DMS79 treated with DMSO at 0.1 percent for 48 hours (cell line): ENCODE measurements around the gene ARHGAP45.
"Not testable (repeated sequence)": the region's sequence is repeated elsewhere in the genome, so short reads cannot be mapped to it uniquely, and the experiment has no call there.

ENCODE experiments used
- DNase-seq: peaks from one replicate; lab custom pipeline; 2025; lab: John Stamatoyannopoulos, UW

ARHGAP45 gene, protein sequence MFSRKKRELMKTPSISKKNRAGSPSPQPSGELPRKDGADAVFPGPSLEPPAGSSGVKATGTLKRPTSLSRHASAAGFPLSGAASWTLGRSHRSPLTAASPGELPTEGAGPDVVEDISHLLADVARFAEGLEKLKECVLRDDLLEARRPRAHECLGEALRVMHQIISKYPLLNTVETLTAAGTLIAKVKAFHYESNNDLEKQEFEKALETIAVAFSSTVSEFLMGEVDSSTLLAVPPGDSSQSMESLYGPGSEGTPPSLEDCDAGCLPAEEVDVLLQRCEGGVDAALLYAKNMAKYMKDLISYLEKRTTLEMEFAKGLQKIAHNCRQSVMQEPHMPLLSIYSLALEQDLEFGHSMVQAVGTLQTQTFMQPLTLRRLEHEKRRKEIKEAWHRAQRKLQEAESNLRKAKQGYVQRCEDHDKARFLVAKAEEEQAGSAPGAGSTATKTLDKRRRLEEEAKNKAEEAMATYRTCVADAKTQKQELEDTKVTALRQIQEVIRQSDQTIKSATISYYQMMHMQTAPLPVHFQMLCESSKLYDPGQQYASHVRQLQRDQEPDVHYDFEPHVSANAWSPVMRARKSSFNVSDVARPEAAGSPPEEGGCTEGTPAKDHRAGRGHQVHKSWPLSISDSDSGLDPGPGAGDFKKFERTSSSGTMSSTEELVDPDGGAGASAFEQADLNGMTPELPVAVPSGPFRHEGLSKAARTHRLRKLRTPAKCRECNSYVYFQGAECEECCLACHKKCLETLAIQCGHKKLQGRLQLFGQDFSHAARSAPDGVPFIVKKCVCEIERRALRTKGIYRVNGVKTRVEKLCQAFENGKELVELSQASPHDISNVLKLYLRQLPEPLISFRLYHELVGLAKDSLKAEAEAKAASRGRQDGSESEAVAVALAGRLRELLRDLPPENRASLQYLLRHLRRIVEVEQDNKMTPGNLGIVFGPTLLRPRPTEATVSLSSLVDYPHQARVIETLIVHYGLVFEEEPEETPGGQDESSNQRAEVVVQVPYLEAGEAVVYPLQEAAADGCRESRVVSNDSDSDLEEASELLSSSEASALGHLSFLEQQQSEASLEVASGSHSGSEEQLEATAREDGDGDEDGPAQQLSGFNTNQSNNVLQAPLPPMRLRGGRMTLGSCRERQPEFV

DNA sequence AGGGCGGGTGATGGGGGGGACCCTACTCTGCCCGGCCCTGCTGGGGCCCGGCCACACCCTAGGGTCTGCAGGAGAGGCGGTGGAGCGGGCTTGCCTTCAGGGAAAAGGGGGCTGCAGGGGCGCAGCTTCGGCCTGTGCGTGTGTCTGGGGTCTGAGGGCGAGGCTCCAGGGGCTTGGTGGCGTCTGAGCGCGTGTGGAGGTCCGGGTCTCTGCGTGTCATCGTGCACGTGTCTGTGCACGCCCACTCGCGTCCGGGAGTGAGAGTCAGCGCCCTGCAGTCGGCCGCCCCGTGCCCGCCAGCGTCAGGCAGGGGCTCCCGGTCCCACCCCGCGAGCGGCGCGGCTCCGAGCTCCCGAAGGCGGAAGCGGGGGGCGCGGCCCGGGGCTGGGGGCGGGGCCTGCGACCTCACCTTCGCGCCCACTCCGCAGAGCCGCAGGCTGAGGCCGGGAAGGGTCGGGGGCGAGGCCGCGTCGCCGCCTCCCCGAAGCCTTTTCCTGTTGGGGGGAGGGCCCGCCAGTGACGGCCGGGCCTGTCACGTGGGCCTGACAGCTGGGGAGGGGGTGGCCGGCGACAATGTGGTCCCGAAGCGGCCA lies at the start of gene ARHGAP45:
TSS of gene ARHGAP45 (plus strand) at position 420 of the 593 bp plus-strand sequence. CDS start 239 bp downstream, outside the sequence.
- no peak for DNase-seq

DNA sequence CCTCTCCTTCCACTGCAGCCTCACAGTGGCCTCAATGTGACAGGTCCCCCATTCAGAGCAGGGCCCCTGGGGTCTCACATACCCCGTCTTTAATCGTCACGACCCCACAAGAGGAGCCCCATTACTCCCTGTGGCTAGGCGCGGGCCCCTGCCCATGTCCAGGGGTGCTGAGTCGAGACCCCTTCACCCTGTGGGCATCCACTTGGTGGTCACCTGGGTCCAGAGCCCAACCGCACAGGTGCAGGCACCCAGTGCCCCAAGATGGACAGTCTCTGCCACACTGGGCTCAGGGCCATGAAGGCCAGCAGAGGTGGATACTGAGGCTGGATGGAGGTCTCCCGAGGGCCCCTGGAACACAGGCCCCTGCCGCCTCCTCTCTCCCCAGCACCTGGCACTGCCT lies 49.1 kb upstream of the ARHGAP45 start:
- DNase-seq = no peak

DNA sequence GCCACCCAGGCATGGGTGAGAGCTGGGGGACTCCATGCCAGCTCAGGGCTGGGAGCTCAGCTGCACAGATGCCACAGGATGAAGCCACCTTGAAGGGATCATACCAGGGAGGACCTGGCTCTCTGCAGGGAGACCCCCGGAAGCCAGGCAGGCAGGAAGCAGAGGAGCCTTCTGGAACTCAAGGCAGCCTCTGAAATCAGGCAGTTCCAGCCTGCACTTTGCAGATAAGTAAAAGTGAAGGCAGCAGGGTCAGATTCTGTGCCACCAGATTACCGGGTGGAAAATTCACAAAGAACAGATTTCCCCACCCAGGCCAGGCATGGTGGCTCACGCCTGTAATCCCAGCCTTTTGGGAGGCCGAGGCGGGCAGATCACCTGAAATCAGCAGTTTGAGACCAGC lies 48.6 kb upstream of the ARHGAP45 start:
- no peak for DNase-seq

DNA sequence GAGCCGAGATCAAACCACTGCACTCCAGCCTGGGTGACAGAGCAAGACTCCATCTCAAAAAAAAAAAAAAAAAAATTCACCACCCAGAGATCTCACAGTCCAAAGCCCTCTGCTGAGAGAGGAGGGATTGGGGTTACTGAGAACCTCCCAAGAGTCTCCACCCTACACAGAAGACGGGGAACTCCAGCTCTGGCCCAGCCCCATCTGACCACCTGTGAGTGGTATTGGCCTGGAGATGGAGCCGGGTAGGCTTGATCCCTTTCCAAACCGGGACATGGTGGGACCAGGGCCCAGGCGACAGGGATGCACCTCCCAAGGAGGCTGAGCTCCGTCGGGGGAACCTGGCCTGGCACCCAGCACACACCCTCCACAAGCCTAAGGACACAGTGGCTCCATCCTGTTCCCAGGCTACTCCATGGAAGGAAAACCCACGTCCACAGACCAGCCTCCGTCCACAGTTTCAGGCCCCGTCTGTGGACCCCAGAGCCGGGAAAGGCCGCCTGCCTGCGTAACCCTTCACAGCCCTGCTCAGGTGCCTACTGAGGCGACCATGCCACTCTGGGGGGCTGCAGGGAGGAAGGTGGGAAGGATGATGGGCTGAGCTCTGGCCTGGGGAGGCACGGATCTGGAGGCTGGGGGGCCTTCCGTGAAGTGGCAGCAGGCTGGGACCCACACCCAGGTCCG lies 47.9 kb upstream of the ARHGAP45 start:
- no peak for DNase-seq

DNA sequence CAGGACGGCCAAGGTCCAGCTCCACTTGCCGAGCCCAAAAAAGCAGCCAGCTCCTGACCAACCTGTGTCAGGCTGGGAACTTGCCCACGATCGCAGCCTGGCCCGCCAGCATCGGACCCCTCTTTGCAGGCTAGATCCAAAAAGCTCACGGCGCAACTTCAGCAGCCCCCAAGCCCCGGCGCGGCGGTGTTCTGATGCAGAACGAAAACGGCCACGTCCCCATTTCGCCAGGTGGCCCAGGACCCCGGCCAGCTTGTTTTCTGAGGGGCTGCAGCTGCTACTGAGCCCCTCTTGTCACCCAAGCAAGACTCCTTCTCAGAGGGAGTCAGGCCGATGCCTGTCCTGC lies 47.4 kb upstream of the ARHGAP45 start:
- DNase-seq = no peak

DNA sequence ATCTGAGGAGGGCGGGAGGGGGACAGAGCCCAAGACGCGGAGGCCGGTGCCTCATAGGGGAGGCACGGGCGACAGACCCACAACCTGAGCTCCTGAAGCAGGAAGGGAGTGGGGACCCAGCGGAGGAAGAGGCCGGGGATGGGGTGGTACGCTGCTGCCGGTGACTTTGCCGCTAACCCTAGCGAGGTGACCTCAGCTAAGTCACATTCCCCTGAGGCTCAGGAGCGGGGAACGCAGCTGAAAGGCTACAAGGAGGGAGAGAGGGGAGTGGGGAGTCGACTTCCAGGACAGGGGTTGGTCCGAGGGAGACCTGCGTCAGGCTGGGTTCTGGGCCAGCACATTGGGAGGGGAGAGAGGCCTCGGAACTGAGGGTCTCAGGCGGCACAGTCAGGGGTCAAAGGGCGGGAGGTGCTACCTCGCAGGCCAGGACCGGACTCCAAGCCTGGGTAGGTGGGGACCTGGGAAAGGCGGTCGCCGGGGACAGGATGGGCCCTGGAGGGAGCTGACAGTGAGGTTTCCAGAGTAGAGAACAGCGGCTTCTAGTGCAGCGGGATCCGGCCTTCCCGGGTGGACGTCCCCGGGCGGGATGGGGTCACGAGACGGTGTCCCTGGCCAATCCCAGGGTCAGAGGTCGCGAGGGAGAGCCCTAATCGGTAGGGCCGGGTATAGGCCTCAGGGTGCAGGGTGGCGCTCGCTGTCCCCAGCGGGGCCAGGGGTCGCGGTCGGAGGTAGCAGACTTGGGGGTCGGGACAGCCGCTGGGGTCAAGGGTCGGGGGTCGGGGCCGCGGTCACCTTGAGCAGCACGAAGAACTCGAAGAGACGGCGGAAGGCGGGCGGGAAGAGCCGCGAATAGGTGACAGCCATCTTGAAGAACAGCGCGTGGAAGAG lies 46.7 kb upstream of the ARHGAP45 start:
- no peak for DNase-seq

DNA sequence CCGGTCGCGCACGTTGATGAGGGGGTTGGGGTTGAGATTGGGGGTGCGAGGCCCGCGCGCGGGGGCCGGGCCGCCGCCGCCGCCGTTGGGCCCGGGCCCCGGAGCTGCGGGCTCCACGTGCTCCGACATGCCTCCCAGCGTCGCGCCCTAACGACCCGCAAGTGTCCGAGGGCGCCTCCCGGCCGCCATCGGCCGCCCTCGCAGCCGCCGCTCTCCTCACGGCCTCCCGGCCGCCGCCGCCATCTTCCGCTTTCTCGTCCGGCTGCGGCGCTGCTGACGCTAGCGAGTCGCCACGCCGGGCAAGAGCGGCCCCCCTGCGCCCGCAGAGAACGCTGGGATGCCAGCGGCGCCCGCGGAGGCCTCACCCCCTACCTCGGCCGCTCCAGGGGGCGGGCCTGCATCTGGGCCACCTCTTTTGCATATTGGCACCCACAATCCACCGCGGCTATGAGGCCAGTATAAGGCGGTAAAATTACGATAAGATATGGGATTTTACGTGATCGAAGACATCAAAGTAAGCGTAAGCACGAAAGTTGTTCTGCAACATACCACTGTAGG lies 46.0 kb upstream of the ARHGAP45 start, which contains the start of gene TMEM259:
TSS of gene TMEM259 (minus strand) at position 256 of the 558 bp plus-strand sequence. CDS start at position 129, 127 bp downstream.
- peak; percentile 95 for DNase-seq

DNA sequence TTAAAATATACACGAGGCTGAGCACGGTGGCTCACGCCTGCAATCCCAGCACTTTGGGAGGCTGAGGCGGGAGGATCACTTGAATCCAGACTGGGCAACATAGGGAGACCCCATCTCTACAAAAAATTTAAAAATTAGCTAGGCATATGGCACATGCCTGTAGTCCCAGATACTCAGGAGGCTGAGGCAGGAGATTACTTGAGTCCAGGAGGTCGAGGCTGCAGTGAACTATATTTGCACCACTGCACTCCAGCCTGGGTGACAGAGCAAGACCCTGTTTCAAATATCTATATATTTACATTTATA lies 43.1 kb upstream of the ARHGAP45 start:
- DNase-seq = not testable (repeated sequence)

DNA sequence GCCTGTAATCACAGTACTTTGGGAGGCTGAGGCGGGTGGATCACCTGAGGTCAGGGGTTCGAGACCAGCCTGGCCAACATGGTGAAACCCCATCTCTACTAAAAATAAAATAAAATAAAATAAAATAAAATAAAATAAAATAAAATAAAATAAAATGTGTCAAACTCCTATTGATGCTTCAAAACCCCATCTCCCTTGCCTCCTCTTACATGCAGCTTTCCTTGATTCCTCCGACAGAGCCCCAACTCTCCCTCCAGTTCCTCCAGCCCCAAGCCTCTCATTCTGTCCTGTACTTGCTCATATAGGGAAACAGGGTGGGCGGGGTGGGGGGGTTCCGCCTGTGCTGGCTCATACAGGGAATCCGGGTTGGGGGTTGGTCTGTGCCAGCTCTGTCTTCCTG lies 41.9 kb upstream of the ARHGAP45 start:
- not testable (repeated sequence) for DNase-seq

DNA sequence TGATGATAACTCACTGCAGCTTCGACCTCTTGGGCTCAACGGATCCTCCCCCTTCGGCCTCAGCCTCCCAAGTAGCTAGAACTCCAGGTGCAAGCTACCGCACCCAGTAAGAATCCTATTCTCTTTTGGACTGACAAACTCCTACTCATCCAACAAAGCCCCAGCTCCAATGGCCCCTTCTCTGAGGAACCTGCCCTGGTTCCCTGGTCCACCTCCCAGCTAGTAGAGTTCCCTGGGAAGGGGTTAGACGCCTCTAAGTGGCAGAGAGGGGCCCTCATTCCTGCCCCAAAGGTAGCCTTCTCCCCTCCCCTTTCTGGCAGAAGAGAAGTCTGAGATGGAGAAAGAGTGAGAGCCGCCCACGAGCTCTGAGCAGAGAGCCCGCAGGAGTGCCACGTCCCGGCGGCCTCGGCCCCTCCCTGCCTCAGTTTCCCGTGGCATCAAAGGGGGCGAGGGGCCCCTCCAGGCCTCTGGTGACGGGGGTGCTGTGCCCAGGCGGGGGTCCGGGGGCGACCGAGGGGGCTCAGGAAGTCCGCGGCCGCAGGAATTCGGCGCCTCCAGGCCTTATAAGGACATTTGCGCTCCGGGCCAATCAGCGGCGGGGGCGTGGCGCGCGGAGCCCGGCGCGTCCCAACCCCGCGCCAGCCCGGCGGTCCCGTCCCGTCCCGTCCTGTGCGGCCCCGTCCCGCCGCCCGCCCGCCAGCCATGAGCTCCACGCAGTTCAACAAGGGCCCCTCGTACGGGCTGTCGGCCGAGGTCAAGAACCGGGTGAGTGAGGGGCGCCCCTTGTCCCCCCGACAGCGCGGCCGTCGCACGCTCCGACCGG lies 40.8 kb upstream of the ARHGAP45 start, which contains the start of gene CNN2:
TSS of gene CNN2 (plus strand) at position 649 of the 823 bp plus-strand sequence. CDS start at position 703, 54 bp downstream.
- no peak for DNase-seq

DNA sequence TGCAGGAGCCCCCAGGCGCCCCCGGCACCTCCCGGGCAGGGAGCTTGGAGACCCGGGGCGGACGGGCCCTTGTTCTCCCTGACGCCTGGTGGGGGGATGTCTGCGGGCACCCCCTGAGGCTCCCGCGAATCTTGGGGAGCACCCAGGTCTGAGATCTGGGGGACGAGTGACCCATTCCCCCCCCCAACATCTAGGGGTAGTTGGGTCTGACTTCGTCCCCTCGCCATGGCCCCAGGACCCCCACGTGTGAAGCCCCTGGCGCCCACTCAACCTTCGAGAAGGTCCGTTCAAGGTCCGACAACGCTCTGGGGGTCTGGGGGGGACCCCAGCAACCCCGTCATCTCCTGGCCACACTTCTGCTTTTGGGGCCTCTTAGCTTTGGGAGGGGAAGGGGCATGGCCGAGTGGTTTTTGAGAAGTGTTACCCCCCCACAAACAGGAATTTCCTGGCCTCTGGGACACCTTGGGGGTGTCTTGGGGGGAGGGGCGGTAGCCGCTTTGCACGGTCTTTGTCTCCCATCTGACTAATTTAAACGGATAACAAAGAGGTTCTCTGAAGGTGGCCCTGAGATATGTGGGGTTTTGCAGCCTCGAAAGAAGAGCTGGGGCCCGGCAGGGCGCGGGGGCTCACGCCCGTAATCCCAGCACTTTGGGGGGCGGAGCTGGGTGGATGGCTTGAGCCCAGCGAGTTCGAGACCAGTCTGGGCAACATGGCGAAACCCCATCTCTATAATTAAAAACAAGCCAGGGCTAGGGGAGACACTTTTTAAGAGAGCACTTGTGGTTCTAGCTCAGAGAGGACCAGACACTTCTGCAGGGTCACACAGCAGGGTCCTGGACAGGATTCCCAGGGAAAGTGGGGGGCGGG lies 40.0 kb upstream of the ARHGAP45 start:
- DNase-seq = no peak

DNA sequence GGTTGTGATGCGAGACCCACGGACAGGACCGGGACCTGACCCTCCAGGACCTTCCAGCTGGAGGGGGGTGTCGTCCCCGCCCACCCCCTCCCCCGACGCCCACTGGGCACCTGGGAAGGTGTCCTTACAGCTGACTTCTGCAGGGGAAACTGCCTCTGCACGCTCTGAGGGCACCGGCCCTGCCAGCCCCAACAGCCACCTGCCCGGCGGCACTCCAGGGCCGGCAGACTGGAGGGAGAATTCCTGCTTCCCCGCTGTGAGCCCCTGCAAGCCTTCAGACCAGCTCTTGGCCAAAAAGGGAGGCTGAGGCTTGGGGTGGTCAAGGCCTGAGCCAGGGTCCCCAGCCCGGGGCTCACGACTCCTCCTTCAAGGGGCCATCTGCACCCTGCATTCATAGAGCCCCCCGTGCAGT lies 39.3 kb upstream of the ARHGAP45 start:
- no peak for DNase-seq

DNA sequence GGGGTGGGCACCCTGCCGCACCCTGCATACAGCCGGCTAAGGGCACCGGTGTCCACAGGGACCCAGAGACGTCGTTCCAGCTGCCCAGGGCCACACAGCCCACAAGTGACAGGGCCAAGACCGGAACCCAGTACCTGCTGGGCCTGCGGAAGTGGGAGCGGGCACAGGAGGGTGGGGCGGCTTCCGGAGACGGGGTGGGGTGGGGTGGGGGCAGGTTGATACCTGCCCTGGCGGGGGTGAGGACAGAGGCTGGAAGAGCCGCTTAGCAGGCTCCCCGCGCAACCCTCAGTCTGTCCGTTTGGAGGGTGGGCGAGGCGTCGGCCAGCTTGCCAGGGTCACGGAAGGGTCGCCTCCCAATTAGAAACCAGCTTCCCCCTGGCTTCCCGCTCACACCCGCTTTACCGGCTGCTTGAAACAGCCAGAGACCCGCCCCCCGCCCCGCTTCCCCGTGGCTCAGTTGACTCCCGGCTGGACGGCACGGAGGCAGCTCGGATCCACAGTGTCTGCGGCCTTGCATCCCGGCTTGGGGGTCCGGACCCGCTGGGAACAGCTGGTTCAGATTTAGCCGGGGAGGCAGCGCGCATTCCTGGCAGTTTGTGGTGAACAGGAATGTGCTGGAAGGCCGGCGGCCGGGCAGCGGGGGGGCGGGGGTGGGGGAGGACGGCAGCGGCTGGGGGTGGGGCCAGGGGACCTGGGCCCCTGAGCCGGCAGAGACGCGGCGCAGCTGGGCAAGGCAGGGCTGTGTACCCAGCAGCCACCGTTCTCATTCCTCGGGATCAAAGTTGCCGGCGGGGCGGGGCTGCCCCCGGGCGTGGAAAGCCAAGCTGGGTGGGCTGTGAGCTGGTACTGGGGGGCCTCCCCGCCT lies 38.7 kb upstream of the ARHGAP45 start:
- no peak for DNase-seq

DNA sequence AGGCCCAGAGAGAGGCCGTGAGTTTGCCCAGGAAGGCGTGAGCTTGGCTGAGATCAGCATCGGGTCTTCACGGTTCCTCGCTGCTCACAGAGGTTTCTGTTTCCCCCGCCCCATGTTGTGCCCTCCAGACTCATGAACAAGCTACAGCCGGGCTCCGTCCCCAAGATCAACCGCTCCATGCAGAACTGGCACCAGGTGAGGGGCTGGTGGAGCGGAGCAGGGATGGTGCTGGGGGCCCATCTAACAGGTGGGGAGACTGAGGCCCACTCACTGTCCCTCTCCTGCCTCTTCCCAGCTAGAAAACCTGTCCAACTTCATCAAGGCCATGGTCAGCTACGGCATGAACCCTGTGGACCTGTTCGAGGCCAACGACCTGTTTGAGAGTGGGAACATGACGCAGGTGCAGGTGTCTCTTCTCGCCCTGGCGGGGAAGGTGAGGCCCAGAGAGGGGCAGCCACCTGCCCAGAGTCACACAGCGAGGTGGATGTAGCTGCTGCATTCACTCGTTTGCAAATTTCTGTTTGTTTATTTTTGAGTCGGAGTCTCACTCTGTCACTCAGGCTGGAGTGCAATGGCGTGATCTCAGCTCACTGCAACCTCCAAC lies 34.6 kb upstream of the ARHGAP45 start:
- DNase-seq = no peak

DNA sequence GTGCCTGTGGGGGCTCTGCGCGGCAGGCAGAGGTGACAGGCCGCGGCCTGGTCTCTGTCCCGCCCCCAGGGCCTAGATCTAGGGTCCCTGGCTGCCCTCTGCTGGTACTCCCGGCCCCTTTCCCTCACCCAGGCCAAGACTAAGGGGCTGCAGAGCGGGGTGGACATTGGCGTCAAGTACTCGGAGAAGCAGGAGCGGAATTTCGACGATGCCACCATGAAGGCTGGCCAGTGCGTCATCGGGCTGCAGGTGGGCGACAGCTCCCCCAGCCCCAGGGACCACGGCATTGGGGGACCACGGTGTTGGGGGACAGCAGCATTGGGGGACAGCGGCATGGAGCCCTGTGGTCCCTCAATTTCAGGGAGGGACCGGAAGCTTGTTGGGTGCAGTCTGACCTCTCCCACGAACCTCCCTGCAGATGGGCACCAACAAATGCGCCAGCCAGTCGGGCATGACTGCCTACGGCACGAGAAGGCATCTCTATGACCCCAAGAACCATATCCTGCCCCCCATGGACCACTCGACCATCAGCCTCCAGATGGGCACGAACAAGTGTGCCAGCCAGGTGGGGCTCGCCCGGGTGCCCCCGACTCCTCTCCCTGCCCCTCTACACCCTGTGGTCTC lies 30.9 kb upstream of the ARHGAP45 start:
- no peak for DNase-seq

DNA sequence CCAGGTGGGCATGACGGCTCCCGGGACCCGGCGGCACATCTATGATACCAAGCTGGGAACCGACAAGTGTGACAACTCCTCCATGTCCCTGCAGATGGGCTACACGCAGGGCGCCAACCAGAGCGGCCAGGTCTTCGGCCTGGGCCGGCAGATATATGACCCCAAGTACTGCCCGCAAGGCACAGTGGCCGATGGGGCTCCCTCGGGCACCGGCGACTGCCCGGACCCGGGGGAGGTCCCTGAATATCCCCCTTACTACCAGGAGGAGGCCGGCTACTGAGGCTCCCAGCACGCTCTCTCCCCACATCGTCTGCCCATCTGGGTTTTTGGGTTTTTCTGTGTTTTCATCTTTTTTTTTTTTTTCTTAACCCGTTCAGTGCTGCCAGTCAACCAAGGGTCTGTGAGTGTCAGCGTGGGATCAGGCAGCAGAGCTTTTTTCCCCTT lies 29.3 kb upstream of the ARHGAP45 start:
- DNase-seq = no peak
